HCT116 (cell line): ENCODE measurements around the gene FAM50A. TPM values are rescaled to one million over a fixed set of nuclear protein-coding genes. Genes with fewer than 3 reads are reported as not detected.

ENCODE experiments used
- ATAC-seq: fragments of 200-7000 bp; cut with Tn5 transposase; 2 replicates; pipeline ENCODE4 v1.9.1; 2020; ENCODE audit warnings: mild to moderate bottlenecking, moderate library complexity
- BruUV-seq: library from RNA; stranded (reverse); fragments of 400-500 nt; replicated peaks from 2 replicates; lab custom pipeline; 2021; lab: Mats Ljungman, UMichigan
- CTCF ChIA-PET: fragments of 300-600 bp; sonication (Branson Sonifier 250); formaldehyde crosslinking; loops from one replicate; lab custom pipeline; 2021; ENCODE audit warnings: antibody characterized with exemption; lab: Charles Lee
- POLR2A ChIA-PET: fragments of 300-600, 350-600 bp; sonication (Branson Sonifier 250); formaldehyde crosslinking; loops from one replicate; lab custom pipeline; 2021; ENCODE audit warnings: antibody characterized with exemption; lab: Charles Lee
- RAD21 ChIA-PET, 2 experiments: fragments of 300-600 bp; sonication (Branson Sonifier 250); formaldehyde crosslinking; loops; one replicate each; lab custom pipeline; 2023; ENCODE audit warnings: low total read pairs in 2 of 2; ENCODE audit not compliant: uncharacterized antibody in 2 of 2, unreplicated experiment in 2 of 2, low non-redundant PET in 1 of 2; lab: Charles Lee
- DNase-seq: peaks from one replicate; pipeline ENCODE4 v3.0.0-alpha.2; 2010; ENCODE audit warnings: low read depth, low spot score
- H2AFZ ChIP-seq: fragments of 200-600 bp; shearing (Covaris generic), sonication (generic); 2 replicates; pipeline ENCODE4 v1.6.1; 2017; ENCODE audit warnings: low read depth, mixed run types, mixed read lengths, antibody characterized with exemption, low read length; ENCODE audit not compliant: poor library complexity, severe bottlenecking
- H3K27ac ChIP-seq: 2 replicates; pipeline ENCODE4 v1.5.1; 2012; ENCODE audit warnings: low read depth, low read length
- H3K27me3 ChIP-seq: fragments of 200-600 bp; sonication (generic); 2 replicates; pipeline ENCODE4 v1.6.1; 2016; ENCODE audit warnings: mixed run types, low read length, mixed read lengths; ENCODE audit not compliant: insufficient read depth
- H3K36me3 ChIP-seq, 2 experiments: fragments of 200-500 bp in 1 of 2; fragments of 200-600 bp in 1 of 2; sonication (Bioruptor generic) in 1 of 2; sonication (generic) in 1 of 2; 2 replicates each; pipeline versions ENCODE4 v1.5.1 to v1.6.1; 2014 to 2016; ENCODE audit warnings: low read length in 2 of 2, inconsistent platforms in 1 of 2, mixed read lengths in 1 of 2, mixed run types in 1 of 2; ENCODE audit not compliant: insufficient read depth in 2 of 2, control insufficient read depth in 1 of 2
- H3K4me1 ChIP-seq, 2 experiments: fragments of 200-600 bp in 1 of 2; sonication (generic) in 1 of 2; 2 replicates each; pipeline versions ENCODE4 v1.5.1 to v1.6.1; 2012 to 2017; ENCODE audit warnings: low read length in 2 of 2, inconsistent platforms in 1 of 2, mild to moderate bottlenecking in 1 of 2, mixed read lengths in 1 of 2, mixed run types in 1 of 2, moderate library complexity in 1 of 2; ENCODE audit not compliant: insufficient read depth in 2 of 2, control insufficient read depth in 1 of 2
- H3K4me2 ChIP-seq: fragments of 200-600 bp; sonication (generic); 2 replicates; pipeline ENCODE4 v1.6.1; 2017; ENCODE audit warnings: mixed run types, low read length, mixed read lengths
- H3K4me3 ChIP-seq, 2 experiments: fragments of 200-600 bp in 1 of 2; sonication (generic) in 1 of 2; replicated peaks in 1 of 2; 2 replicates each; pipeline ENCODE4 v1.5.1; 2011 to 2016; ENCODE audit warnings: low read length in 2 of 2, control low read depth in 1 of 2, low read depth in 1 of 2, mild to moderate bottlenecking in 1 of 2, mixed read lengths in 1 of 2, mixed run types in 1 of 2
- H3K79me2 ChIP-seq: fragments of 200-600 bp; sonication (generic); 2 replicates; pipeline ENCODE4 v1.6.1; 2017; ENCODE audit warnings: mild to moderate bottlenecking, mixed run types, low read length, moderate library complexity, mixed read lengths; ENCODE audit not compliant: insufficient read depth
- H3K9ac ChIP-seq: fragments of 200-600 bp; sonication (generic); 2 replicates; pipeline ENCODE4 v1.6.1; 2016; ENCODE audit warnings: low read length, mixed read lengths
- H3K9me2 ChIP-seq: fragments of 200-600 bp; sonication (generic), shearing (Covaris generic); 2 replicates; pipeline ENCODE4 v1.6.1; 2017; ENCODE audit warnings: mixed run types, mild to moderate bottlenecking, moderate library complexity; ENCODE audit not compliant: insufficient read depth
- H3K9me3 ChIP-seq, 2 experiments: fragments of 200-500 bp in 1 of 2; fragments of 200-600 bp in 1 of 2; sonication (Bioruptor generic) in 1 of 2; sonication (generic) in 1 of 2; 2 replicates each; pipeline ENCODE4 v1.6.1; 2014 to 2017; ENCODE audit warnings: low read length in 2 of 2, mixed read lengths in 2 of 2, inconsistent platforms in 1 of 2, low read depth in 1 of 2, mild to moderate bottlenecking in 1 of 2, mixed run types in 1 of 2, moderate library complexity in 1 of 2; ENCODE audit not compliant: control insufficient read depth in 1 of 2, insufficient read depth in 1 of 2
- H4K20me1 ChIP-seq: fragments of 200-600 bp; sonication (generic), shearing (Covaris generic); 2 replicates; pipeline ENCODE4 v1.6.1; 2017; ENCODE audit warnings: mixed run types, mild to moderate bottlenecking, moderate library complexity; ENCODE audit not compliant: insufficient read depth
- CBX3 ChIP-seq: IDR thresholded peaks from 2 replicates; pipeline ENCODE4 v1.6.1; 2012; ENCODE audit warnings: low read depth
- CEBPB ChIP-seq: IDR thresholded peaks from 2 replicates; pipeline ENCODE4 v1.6.1; 2012; ENCODE audit warnings: low read depth
- EZH2 ChIP-seq: fragments of 200-600 bp; sonication (generic); IDR thresholded peaks from 2 replicates; pipeline ENCODE4 v1.6.1; 2017; ENCODE audit warnings: antibody characterized with exemption, mixed run types
- EZH2phosphoT487 ChIP-seq: fragments of 200-600 bp; IDR thresholded peaks from 2 replicates; pipeline ENCODE4 v1.6.1; 2018; ENCODE audit warnings: antibody characterized with exemption, borderline replicate concordance
- JUND ChIP-seq: IDR thresholded peaks from 2 replicates; pipeline ENCODE4 v1.6.1; 2012
- RAD21 ChIP-seq: IDR thresholded peaks from 2 replicates; pipeline ENCODE4 v1.6.1; 2012; ENCODE audit warnings: low read depth, mild to moderate bottlenecking
- SIN3A ChIP-seq: IDR thresholded peaks from 2 replicates; pipeline ENCODE4 v1.6.1; 2012; ENCODE audit warnings: low read depth
- SP1 ChIP-seq: IDR thresholded peaks from 2 replicates; pipeline ENCODE4 v1.6.1; 2012; ENCODE audit warnings: low read depth
- SRF ChIP-seq: IDR thresholded peaks from 2 replicates; pipeline ENCODE4 v1.6.1; 2012; ENCODE audit warnings: low read depth
- TCF7L2 ChIP-seq: IDR thresholded peaks from 2 replicates; pipeline ENCODE4 v1.7.0; 2011; ENCODE audit warnings: borderline replicate concordance, inconsistent platforms; ENCODE audit not compliant: insufficient read depth, insufficient read length; ENCODE audit errors: extremely low read depth
- ZFX ChIP-seq: fragments of 450-650 bp; IDR thresholded peaks from 2 replicates; pipeline ENCODE4 v1.6.1; 2017
- ZNF274 ChIP-seq: fragments of 200-500 bp; sonication (Bioruptor generic); IDR thresholded peaks from 2 replicates; pipeline ENCODE4 v1.6.1; 2014; ENCODE audit warnings: mild to moderate bottlenecking, low read depth, low read length, inconsistent platforms
- intact Hi-C: fragments of 100-400 bp; cut with micrococcal nuclease; formaldehyde crosslinking; loops from 2 replicates; pipeline ENCODE4 v1.10.0; 2022
- total RNA-seq: library from RNA; stranded (reverse); gene quantifications from one replicate; pipeline ENCODE4 v1.2.1, GENCODE V29; 2021; ENCODE audit not compliant: unreplicated experiment
- TF ChIP-seq, protein P1 (sequence below): IDR thresholded peaks from 2 replicates; pipeline ENCODE4 v1.6.1; 2012
- TF ChIP-seq, protein P2 (sequence below): IDR thresholded peaks from 2 replicates; pipeline ENCODE4 v1.6.1; 2011; ENCODE audit warnings: mild to moderate bottlenecking, low read length, moderate library complexity; ENCODE audit not compliant: insufficient replicate concordance; ENCODE audit errors: extremely low read depth
- TF ChIP-seq, protein P3 (sequence below): IDR thresholded peaks from 2 replicates; pipeline ENCODE4 v1.6.1; 2012
- TF ChIP-seq, protein P4 (sequence below): IDR thresholded peaks from 2 replicates; pipeline ENCODE4 v1.6.1; 2012; ENCODE audit warnings: low read depth
- TF ChIP-seq, protein P5 (sequence below), 3 experiments: fragments of 200-600 bp in 1 of 3; sonication (generic) in 1 of 3; IDR thresholded peaks in 2 of 3; conservative IDR thresholded peaks in 1 of 3; 2 replicates each; pipeline ENCODE4 v1.5.1; 2012 to 2017; ENCODE audit warnings: low read depth in 2 of 3, low read length in 2 of 3, antibody characterized with exemption in 1 of 3, borderline replicate concordance in 1 of 3, control low read depth in 1 of 3, mild to moderate bottlenecking in 1 of 3, mixed read lengths in 1 of 3, mixed run types in 1 of 3, moderate library complexity in 1 of 3; ENCODE audit not compliant: insufficient read depth in 1 of 3

Gene FAM50A
- total RNA-seq, 1 experiment from 2014 or later = 46.5 TPM

DNA sequence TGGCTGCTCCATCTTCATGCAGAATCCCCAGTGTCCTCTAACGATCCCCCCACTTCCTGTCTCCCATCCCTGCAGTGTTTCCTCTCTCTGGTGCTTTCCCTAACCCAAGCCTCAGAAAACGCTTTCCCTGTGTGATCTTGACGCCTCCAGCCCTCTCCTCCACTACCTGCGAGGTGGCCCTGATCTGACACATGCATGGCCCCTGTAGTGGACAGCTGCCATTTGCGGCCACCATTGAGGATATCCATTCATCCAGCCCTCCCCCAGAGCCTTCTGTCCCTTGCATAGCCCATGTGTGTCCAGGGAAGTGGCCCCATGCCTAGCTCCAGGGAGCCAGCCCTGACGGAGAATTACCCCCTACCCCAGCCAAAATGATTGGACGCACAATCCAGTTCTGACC, 39.4 kb downstream of the FAM50A start:
- H3K4me3 ChIP-seq = no peak overlapping the region
- intact Hi-C loops = no loop called here
- no peaks in the 10 kb centered on the region for H3K9me3 ChIP-seq
- no TSS peak for BruUV-seq
- no peak overlapping the region for H3K27ac ChIP-seq
- H3K4me1 ChIP-seq = peaks cover 10 to 32% of the 10 kb centered on the region in 2 experiments
- peaks cover 15% of the 10 kb centered on the region for H3K79me2 ChIP-seq
- DNase-seq = no peak
- ChIA-PET CTCF (no interaction called here), RAD21 (no interaction called here), POLR2A (no interaction called here)
- H4K20me1 ChIP-seq = no peaks in the 10 kb centered on the region
- H3K36me3 ChIP-seq = peaks cover 0 to 10% of the 10 kb centered on the region in 2 experiments; a peak in 1 of 4 replicates
- no peaks in the 10 kb centered on the region for H3K9me2 ChIP-seq
- H3K4me2 ChIP-seq = no peak overlapping the region
- H2AFZ ChIP-seq = no peak overlapping the region
- H3K27me3 ChIP-seq = no peaks in the 10 kb centered on the region
- TF ChIP-seq, protein P1, sequence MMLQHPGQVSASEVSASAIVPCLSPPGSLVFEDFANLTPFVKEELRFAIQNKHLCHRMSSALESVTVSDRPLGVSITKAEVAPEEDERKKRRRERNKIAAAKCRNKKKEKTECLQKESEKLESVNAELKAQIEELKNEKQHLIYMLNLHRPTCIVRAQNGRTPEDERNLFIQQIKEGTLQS = no peak
- TF ChIP-seq SIN3A (no peak), TCF7L2 (no peak), ZNF274 (no peak), RAD21 (no peak), JUND (no peak), EZH2phosphoT487 (no peak), EZH2 (no peak), SP1 (no peak), SRF (no peak), CEBPB (no peak), CBX3 (no peak), ZFX (no peak)
- TF ChIP-seq, protein P2, sequence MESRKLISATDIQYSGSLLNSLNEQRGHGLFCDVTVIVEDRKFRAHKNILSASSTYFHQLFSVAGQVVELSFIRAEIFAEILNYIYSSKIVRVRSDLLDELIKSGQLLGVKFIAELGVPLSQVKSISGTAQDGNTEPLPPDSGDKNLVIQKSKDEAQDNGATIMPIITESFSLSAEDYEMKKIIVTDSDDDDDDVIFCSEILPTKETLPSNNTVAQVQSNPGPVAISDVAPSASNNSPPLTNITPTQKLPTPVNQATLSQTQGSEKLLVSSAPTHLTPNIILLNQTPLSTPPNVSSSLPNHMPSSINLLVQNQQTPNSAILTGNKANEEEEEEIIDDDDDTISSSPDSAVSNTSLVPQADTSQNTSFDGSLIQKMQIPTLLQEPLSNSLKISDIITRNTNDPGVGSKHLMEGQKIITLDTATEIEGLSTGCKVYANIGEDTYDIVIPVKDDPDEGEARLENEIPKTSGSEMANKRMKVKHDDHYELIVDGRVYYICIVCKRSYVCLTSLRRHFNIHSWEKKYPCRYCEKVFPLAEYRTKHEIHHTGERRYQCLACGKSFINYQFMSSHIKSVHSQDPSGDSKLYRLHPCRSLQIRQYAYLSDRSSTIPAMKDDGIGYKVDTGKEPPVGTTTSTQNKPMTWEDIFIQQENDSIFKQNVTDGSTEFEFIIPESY = no peak
- TF ChIP-seq, protein P3, sequence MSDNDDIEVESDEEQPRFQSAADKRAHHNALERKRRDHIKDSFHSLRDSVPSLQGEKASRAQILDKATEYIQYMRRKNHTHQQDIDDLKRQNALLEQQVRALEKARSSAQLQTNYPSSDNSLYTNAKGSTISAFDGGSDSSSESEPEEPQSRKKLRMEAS = no peak
- TF ChIP-seq, protein P4, sequence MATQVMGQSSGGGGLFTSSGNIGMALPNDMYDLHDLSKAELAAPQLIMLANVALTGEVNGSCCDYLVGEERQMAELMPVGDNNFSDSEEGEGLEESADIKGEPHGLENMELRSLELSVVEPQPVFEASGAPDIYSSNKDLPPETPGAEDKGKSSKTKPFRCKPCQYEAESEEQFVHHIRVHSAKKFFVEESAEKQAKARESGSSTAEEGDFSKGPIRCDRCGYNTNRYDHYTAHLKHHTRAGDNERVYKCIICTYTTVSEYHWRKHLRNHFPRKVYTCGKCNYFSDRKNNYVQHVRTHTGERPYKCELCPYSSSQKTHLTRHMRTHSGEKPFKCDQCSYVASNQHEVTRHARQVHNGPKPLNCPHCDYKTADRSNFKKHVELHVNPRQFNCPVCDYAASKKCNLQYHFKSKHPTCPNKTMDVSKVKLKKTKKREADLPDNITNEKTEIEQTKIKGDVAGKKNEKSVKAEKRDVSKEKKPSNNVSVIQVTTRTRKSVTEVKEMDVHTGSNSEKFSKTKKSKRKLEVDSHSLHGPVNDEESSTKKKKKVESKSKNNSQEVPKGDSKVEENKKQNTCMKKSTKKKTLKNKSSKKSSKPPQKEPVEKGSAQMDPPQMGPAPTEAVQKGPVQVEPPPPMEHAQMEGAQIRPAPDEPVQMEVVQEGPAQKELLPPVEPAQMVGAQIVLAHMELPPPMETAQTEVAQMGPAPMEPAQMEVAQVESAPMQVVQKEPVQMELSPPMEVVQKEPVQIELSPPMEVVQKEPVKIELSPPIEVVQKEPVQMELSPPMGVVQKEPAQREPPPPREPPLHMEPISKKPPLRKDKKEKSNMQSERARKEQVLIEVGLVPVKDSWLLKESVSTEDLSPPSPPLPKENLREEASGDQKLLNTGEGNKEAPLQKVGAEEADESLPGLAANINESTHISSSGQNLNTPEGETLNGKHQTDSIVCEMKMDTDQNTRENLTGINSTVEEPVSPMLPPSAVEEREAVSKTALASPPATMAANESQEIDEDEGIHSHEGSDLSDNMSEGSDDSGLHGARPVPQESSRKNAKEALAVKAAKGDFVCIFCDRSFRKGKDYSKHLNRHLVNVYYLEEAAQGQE = no peak
- TF ChIP-seq, protein P5, sequence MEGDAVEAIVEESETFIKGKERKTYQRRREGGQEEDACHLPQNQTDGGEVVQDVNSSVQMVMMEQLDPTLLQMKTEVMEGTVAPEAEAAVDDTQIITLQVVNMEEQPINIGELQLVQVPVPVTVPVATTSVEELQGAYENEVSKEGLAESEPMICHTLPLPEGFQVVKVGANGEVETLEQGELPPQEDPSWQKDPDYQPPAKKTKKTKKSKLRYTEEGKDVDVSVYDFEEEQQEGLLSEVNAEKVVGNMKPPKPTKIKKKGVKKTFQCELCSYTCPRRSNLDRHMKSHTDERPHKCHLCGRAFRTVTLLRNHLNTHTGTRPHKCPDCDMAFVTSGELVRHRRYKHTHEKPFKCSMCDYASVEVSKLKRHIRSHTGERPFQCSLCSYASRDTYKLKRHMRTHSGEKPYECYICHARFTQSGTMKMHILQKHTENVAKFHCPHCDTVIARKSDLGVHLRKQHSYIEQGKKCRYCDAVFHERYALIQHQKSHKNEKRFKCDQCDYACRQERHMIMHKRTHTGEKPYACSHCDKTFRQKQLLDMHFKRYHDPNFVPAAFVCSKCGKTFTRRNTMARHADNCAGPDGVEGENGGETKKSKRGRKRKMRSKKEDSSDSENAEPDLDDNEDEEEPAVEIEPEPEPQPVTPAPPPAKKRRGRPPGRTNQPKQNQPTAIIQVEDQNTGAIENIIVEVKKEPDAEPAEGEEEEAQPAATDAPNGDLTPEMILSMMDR (IDR thresholded peaks at IDR 0.05 in 2 of 3, conservative IDR thresholded peaks at IDR 0.05 in 1 of 3; ENCODE audit: borderline replicate concordance in 1 of 3, insufficient read depth in 1 of 3, low read depth in 2 of 3, low read length in 2 of 3) = no peak
- H3K9ac ChIP-seq = no peak overlapping the region
- no peak for ATAC-seq
